HG03045 (cell line): ENCODE results near the gene IFIT3.
"Not testable (repeated sequence)": the region's sequence is repeated elsewhere in the genome, so short reads cannot be mapped to it uniquely, and the experiment has no call there.

Experiments used
- ATAC-seq: cut with Tn5 transposase; IDR thresholded peaks from one replicate; pipeline ENCODE4 v1.9.1; 2021; ENCODE audit warnings: mild to moderate bottlenecking, moderate library complexity; ENCODE audit not compliant: unreplicated experiment

IFIT3 gene

GRCh38 chr10:89327803-89328441 lies at the start of gene IFIT3:
Gene IFIT3 (plus strand): TSS chr10:89327997. CDS start chr10:89328074, 77 bp downstream.
- no peak for ATAC-seq

DNA sequence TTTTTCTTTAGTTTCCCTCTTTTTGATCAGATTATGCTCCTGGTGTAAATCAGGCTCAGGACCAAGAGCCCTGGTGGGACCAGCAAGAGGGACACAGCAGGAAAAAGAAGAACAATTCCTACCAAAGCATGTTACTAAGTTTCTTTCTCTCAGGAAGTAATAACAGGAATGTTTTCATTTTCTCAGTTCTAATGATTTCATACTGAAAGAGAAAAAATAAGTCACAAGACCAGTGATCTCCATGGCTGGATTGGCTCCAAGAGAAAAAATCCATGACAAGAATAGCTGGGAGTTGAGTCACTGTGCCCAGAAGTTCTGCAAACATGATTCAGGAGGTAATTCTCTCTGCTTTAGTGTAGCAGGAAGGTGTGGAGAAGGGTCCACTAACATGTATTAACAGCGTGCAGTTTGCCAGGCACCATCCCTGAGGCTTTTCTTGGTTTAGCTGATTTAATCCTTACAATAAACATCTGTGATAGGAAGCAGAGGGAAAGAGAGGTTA lies 49.7 kb upstream of the IFIT3 start:
- ATAC-seq: no peak

DNA sequence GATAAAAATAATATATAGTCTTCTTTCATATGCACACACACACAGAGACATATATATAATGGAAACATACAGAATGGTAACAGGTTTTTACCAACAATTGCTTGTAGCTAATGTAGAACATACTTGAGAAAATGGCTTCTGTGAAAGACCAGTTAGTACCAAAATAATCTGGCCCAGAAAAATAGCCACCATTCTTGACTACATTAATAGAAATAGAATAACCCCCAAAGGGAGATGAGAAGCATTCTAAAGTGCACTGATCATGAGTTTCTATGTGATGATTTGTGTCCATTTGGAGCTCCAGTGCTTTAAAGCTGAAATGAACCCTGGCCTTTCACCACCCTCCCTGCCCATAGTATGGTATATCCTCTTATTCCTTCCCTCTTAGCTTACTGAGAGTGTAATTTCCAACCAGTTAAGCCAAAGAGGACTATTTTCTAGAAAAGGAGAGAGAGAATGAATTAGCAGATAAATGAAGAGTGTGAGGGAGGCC lies 48.9 kb upstream of the IFIT3 start:
- ATAC-seq: no peak

DNA sequence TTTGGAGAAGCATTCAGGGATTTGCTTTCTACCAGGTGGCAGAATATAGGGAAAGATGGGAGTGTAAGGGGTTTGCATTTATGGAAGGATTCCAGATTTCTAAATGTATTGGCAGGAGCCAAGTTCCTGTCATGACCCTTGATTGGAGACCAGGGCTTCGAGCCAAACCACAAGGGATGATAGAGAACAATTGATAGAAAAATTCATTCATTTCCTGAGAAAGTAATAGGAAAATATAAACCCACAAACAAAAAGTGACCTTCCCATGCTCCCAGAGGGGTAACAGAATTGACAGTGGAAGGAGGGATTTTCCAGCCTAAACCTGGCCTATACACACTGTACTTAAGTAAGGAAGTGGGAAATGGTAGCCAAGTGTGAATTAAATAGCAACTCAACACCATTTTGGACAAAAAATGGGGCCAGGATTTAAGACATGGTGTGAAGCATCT lies 48.4 kb upstream of the IFIT3 start:
- ATAC-seq: no peak

- no peak for ATAC-seq
Measured at GRCh38 chr10:89280508-89280907, 47.3 kb upstream of the IFIT3 start.

DNA sequence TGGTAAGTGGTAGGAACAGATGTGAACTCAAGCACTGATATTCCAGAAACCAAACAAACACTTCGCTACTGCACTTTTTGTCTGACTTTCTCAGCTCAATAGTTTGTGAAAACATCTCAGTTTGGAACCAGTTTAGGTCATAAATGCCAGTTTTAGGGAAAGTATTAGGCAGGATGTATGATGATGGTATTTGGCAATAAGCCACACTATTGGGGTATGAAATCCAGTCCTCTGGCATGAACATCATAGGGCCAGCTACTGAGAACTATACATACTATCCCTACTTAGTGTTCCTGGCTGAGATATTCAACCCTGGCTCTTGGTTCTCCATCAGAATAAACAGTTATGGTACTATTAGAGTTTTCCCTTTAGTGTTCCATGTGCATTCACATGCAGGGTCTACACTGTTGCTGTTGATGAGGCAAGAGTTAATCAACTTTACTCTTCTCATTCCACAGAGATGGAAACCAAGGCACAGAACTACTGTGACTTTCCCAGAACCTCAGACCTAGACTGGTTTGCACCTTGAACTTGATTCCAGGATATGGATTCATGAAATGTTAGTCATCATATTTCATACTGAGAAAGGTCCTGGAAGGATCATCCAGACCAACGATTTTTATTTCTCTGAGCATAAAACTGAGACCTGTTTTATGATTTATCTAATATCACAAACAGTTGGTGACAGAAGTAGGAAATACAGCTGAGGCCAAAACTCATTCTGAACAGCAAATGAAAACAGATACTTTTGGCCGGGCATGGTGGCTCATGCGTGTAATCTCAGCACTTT lies 46.0 kb upstream of the IFIT3 start:
- no peak for ATAC-seq

DNA sequence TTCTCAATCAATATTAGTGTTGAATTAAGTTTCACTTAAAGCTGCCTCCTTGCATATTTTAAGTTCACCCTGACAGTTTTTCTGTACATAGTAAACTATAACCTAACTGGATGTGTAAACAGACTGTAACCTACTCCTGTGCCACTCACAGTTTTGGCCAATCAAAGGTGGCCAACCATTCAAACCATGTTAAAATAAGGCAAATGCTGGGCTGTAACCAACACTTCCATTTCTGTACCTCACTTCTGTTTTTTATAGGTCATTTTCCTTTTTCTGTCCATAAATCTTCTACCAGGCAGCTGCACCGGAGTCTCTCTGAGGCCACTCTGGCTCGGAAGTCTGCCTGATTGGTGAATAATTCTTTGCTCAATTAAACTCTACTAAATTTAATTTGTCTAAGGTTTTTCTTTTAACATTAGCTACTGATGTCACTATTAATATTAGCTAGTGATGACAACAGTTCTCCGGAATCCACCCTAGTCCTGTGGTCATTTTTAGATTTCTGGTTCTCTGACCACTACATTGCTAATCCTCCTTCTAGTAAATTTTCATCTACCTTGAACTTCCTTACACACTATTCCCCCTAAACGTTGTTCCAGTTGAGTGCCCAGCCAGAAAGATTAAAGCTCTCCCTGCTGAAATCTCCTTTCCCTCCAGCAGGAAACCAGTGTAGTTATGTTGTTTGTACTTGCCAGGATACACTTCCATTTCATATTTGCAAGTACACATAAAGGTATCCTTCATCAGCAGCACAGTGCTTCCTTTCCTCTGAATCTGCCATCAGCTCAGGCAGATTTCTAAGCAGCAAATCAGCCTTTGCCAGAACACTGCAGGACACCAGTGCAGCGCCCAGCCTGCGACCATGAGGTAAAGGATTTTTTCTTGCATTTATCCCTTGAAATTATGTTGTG lies 44.5 kb upstream of the IFIT3 start:
- no peak for ATAC-seq

GRCh38 chr10:89283936-89284475 lies 43.8 kb upstream of the IFIT3 start:
- ATAC-seq: no peak

GRCh38 chr10:89284711-89285110 lies 43.1 kb upstream of the IFIT3 start:
- ATAC-seq: not testable (repeated sequence)

DNA sequence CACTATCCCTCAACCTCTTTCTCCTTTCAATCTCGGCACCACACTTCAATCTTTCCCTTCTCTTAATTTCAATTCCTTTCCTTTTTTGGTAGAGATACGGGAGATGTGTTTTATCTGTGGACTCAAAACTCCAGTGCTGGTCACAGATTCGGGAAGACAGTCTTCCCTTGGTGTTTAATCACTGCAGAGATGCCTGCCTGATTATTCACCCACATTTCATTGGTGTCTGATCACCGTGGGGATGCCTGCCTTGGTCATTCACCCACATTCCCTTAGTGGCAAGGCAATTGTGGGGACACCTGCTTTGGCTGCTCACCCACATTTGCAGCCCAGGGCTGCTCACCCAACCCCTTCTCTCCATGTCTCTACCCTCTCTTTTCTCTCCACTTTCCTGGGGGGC lies 42.5 kb upstream of the IFIT3 start:
- ATAC-seq: not testable (repeated sequence)

DNA sequence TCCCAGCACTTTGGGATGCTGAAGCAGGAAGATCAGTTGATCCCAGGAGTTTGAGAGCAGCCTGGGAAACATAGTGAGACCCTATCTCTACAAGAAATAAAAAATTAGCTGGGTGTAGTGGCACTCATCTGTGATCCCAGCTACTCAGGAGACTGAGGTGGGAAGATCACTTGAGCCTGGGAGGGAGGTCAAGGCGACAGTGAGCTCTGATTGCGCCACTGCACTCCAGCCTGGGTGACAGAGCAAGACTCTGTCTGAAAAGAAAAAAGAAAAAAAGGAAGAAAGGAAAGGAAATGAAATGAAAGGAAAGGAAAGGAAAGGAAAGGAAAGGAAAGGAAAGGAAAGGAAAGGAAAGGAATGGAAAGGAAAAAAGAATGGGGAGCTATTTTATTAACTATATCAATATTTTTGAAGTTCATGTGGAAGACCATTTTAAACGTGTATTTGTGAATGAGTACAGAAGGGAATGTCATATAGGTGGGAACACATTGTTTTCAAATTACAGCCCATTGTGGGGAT lies 33.0 kb upstream of the IFIT3 start:
- no peak for ATAC-seq

- no peak for ATAC-seq
Measured at GRCh38 chr10:89295597-89295996, 32.2 kb upstream of the IFIT3 start.

DNA sequence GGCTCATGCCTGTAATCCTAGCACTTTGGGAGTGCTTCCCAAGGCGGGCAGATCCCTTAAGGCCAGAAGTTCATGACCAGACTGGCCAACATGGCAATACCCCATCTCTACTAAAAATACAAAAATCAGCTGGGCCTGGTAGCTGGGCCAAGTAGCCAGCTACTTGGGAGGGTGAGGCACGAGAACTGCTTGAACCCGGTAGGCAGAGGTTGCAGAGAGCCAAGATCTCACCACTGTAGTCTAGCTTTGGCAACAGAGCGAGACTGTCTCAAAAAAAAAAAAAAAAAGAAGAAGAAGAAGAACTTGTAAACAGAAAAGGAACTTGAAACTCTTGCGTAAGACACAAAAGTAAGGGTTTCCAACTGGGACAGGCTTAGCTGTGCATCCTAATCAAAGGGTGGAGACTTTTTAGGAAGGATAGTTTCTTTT lies 31.6 kb upstream of the IFIT3 start:
- no peak for ATAC-seq

DNA sequence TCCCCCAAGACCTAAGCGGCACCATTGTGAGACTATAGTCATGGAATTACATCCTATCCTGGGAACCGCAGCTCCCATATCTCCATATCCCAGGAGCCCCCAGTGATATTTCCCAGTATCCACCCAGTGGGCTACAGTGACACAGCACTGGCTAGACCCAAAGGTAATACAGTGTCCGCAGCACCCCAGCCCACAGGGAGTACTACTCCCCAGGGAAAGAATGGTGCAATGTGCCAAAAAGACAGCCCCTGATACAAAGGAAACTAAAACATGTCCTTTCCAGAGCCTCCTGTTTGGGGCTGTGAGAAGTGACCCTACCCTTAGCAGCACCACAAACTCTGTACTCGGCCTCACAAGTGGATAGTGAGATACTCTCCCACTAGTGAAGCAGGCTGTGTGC lies 30.4 kb upstream of the IFIT3 start:
- no peak for ATAC-seq

DNA sequence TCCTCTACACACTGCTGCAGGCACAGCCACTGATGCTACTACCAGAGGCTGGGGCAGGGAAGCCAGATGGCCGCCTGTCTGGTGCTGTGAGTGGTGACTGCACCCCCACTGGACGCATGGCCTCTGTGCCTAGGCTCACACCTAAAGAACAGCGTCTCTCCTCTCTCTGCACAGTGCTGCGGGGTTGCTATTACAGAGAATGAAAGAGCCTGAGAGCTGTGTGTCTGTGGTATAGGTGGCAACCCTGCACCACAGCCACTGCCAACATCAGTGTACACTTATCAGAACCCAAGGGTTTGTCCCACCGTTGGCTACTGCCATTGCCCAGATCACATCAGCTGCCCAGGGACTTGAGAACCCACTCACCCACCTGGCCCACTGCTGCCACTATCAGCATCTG lies 30.0 kb upstream of the IFIT3 start:
- ATAC-seq: no peak

GRCh38 chr10:89299031-89299430 lies 28.8 kb upstream of the IFIT3 start:
- ATAC-seq: no peak

DNA sequence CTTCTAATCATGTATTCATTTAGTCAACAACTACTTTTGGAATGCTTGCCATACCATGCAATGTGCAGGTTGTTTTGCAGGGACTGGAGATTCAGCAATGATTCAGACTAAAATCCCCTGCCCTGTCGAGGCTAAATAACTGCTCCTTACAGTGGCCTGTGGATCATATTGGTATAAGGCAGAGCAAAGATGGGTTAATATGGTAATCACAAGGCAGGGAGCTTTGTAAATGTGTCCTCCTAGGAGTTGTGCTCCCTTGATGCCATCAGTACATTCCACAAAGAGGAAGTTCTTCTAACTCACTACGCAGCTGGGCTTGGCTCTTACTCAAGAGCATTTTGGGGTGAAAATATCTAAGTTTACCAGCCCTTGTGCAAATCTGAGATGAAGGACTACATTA lies 26.6 kb upstream of the IFIT3 start:
- ATAC-seq: peak; percentile 42

DNA sequence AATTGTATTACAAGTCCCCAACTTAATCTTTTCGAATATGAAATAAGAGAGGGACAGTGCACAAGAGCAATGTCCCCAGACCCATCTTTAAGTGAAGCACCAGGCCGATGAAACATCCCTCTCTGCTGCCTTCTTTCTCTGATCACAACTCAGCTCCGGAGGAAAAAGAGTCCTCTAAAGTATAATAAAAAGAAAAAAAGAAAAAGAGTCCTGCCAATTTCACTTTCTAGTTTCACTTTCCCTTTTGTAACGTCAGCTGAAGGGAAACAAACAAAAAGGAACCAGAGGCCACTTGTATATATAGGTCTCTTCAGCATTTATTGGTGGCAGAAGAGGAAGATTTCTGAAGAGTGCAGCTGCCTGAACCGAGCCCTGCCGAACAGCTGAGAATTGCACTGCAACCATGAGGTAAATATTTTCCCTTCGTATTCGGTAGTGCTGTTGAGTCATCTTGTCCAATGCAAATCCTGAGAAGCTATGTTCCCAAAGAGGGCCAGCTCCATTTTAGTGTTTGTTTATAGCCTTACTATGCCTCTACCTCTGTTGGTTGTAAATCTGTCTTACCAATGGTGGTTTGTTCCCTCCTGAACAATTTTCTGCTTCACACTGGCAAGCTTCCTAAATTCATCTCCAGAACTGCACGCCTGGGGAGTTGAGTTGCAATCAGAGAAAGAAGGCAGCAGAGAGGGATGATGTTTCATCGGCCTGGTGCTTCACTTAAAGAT lies 25.9 kb upstream of the IFIT3 start, which contains the start of gene IFIT2:
TSS of gene IFIT2 (plus strand) at position 326 of the 725 bp plus-strand sequence. CDS start at position 404, 78 bp downstream.
- ATAC-seq: peak; percentile 67

DNA sequence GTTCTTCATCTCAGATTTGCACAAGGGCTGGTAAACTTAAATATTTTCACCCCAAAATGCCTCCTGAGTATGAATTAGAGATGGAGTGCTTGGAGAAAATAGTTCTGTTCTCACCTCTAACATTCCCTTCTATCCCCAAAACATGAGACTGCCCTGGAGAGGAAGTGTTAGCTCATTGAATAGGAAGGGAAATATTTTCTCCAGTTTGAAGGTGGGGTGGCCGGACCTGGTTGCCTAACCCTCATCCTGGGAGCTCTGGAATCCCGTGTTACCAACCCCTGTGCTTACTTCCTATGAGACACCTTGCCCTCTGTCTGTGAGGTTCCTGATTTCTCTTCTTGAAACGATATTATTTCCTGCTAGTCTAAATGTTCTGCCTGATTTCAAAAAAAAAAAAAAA lies 25.2 kb upstream of the IFIT3 start:
- no peak for ATAC-seq

DNA sequence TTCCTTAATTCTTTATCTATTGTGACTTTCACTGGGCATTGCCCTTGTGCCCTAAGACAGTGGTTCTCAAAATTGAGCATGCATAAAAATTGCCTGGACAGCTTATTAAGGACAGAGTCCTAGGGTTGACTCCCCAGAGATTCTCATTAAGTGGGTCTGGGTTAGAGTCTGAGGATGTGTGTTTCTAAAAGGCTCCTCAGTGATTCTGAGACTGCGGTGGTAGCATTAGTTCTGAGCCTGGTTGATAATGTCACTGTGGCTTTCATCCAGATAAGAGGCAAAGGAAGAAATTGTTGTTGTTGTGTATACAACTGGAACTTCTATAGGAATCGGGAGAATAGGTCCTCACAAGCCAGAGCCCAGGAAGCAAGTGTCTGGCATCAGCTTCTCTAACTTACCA lies 24.6 kb upstream of the IFIT3 start:
- no peak for ATAC-seq
